GM12878 (cell line): ENCODE data around the gene ARL5A. TPM values are rescaled to one million over a fixed set of nuclear protein-coding genes. Genes with fewer than 3 reads are reported as not detected.

Experiments used
- ATAC-seq: fragments of 200-7000 bp; cut with Tn5 transposase; 3 replicates; pipeline ENCODE4 v1.9.1; 2020; ENCODE audit warnings: mild to moderate bottlenecking, moderate library complexity
- BruUV-seq: library from RNA; stranded (reverse); fragments of 400-500 nt; replicated peaks from 2 replicates; lab custom pipeline; 2021; lab: Mats Ljungman, UMichigan
- CTCF ChIA-PET: fragments of 300-600 bp; sonication (Branson Sonifier 250); formaldehyde crosslinking; extraction: SDS; loops from one replicate; lab custom pipeline; 2021; ENCODE audit warnings: inconsistent platforms; lab: Yijun Ruan, JAX
- POLR2A ChIA-PET: fragments of 350-600 bp; formaldehyde crosslinking; extraction: SDS; loops from one replicate; lab custom pipeline; 2021; ENCODE audit warnings: inconsistent platforms; lab: Charles Lee
- RAD21 ChIA-PET: fragments of 300-600 bp; sonication (Branson Sonifier 250); formaldehyde crosslinking; loops from one replicate; lab custom pipeline; 2023; ENCODE audit warnings: antibody characterized with exemption; ENCODE audit not compliant: unreplicated experiment; lab: Charles Lee
- SMC1A ChIA-PET: fragments of 300-600 bp; sonication (Branson Sonifier 250); formaldehyde crosslinking; loops from one replicate; lab custom pipeline; 2023; ENCODE audit not compliant: unreplicated experiment, uncharacterized antibody; lab: Charles Lee
- DNase-seq: peaks from one replicate; pipeline ENCODE4 v3.0.0-alpha.2; 2011; ENCODE audit warnings: low read depth, low spot score
- FAIRE-seq: peaks from 3 replicates; lab custom pipeline; 2011; peaks lifted over from hg19 to GRCh38; lab: Jason Lieb, UNC
- H2AFZ ChIP-seq: 2 replicates; pipeline ENCODE4 v1.6.0; 2011; ENCODE audit warnings: low read depth, low read length, control low read depth; ENCODE audit not compliant: control insufficient read depth
- H3K27ac ChIP-seq: 2 replicates; pipeline ENCODE4 v1.5.1; 2011; ENCODE audit warnings: control low read depth; ENCODE audit not compliant: control insufficient read depth, insufficient read depth
- H3K27me3 ChIP-seq, 2 experiments: replicated peaks in 1 of 2; 2 replicates each; pipeline versions ENCODE4 v1.6.0 to v1.6.1; 2011; ENCODE audit warnings: low read length in 1 of 2; ENCODE audit not compliant: control insufficient read depth in 2 of 2, insufficient read depth in 2 of 2
- H3K36me3 ChIP-seq, 2 experiments: 2 replicates each; pipeline ENCODE4 v1.5.1; 2011; ENCODE audit warnings: low read length in 1 of 2; ENCODE audit not compliant: control insufficient read depth in 2 of 2, insufficient read depth in 2 of 2
- H3K4me1 ChIP-seq: 2 replicates; pipeline ENCODE4 v1.6.1; 2011; ENCODE audit warnings: mild to moderate bottlenecking, low read length, moderate library complexity, mixed read lengths; ENCODE audit not compliant: control insufficient read depth, insufficient read depth
- H3K4me2 ChIP-seq: 2 replicates; pipeline ENCODE4 v1.6.0; 2011; ENCODE audit warnings: control low read depth; ENCODE audit not compliant: control insufficient read depth, insufficient read depth
- H3K4me3 ChIP-seq: fragments of 200-600 bp; sonication (generic); 2 replicates; pipeline ENCODE4 v1.5.1; 2016
- H3K79me2 ChIP-seq: 2 replicates; pipeline ENCODE4 v1.6.0; 2011; ENCODE audit warnings: low read length; ENCODE audit not compliant: control insufficient read depth, insufficient read depth
- H3K9ac ChIP-seq: 2 replicates; pipeline ENCODE4 v1.8.0; 2011; ENCODE audit warnings: low read length, control low read depth, mixed read lengths; ENCODE audit not compliant: control insufficient read depth, insufficient read depth
- H3K9me3 ChIP-seq: replicated peaks from 3 replicates; pipeline ENCODE4 v1.5.1; 2011; ENCODE audit warnings: mild to moderate bottlenecking, low read length; ENCODE audit not compliant: control insufficient read depth, insufficient read depth
- H4K20me1 ChIP-seq: 2 replicates; pipeline ENCODE4 v1.6.0; 2011; ENCODE audit not compliant: control insufficient read depth, insufficient read depth
- ESRRA ChIP-seq: IDR thresholded peaks from 2 replicates; pipeline ENCODE4 v1.6.1; 2012; ENCODE audit warnings: mild to moderate bottlenecking, low read length, improper control_type of control experiment
- FOXK2 ChIP-seq: fragments of 450-650 bp; IDR thresholded peaks from 2 replicates; pipeline ENCODE4 v1.6.1; 2017; ENCODE audit warnings: mild to moderate bottlenecking, moderate library complexity
- KDM1A ChIP-seq: fragments of 200-600 bp; sonication (generic); IDR thresholded peaks from 2 replicates; pipeline ENCODE4 v1.6.1; 2016; ENCODE audit warnings: borderline replicate concordance
- KLF5 ChIP-seq: fragments of 450-650 bp; IDR thresholded peaks from 2 replicates; pipeline ENCODE4 v1.6.1; 2014; ENCODE audit warnings: mild to moderate bottlenecking; ENCODE audit not compliant: partially characterized antibody
- NR2C1 ChIP-seq: fragments of 450-650 bp; IDR thresholded peaks from 2 replicates; pipeline ENCODE4 v1.6.1; 2017; ENCODE audit warnings: antibody characterized with exemption, mild to moderate bottlenecking, moderate library complexity
- NR2C2 ChIP-seq: IDR thresholded peaks from 2 replicates; pipeline ENCODE4 v1.6.1; 2011; ENCODE audit warnings: borderline replicate concordance, low read depth; ENCODE audit not compliant: control insufficient read depth, insufficient read length
- PML ChIP-seq: IDR thresholded peaks from 2 replicates; pipeline ENCODE4 v1.6.1; 2012; ENCODE audit warnings: low read length, inconsistent platforms
- POLR2AphosphoS2 ChIP-seq: IDR thresholded peaks from 2 replicates; pipeline ENCODE4 v1.6.1; 2011; ENCODE audit warnings: low read depth, mild to moderate bottlenecking, low read length, improper control_type of control experiment, moderate library complexity
- POU2F2 ChIP-seq: IDR thresholded peaks from 3 replicates; pipeline ENCODE4 v1.6.1; 2011; ENCODE audit warnings: low read depth, mild to moderate bottlenecking, low read length, borderline replicate concordance
- RAD51 ChIP-seq: fragments of 450-650 bp; IDR thresholded peaks from 2 replicates; pipeline ENCODE4 v1.6.1; 2016; ENCODE audit warnings: moderate library complexity, mild to moderate bottlenecking, inconsistent platforms
- SKIL ChIP-seq: fragments of 450-650 bp; IDR thresholded peaks from 2 replicates; pipeline ENCODE4 v1.6.1; 2017; ENCODE audit warnings: mild to moderate bottlenecking, low read depth, inconsistent platforms; ENCODE audit not compliant: poor library complexity, severe bottlenecking
- STAT1 ChIP-seq: fragments of 450-650 bp; conservative IDR thresholded peaks from 2 replicates; pipeline ENCODE4 v1.6.1; 2014; ENCODE audit warnings: antibody characterized with exemption, mild to moderate bottlenecking
- TCF12 ChIP-seq: IDR thresholded peaks from 2 replicates; pipeline ENCODE4 v1.6.1; 2011; ENCODE audit warnings: low read depth, mild to moderate bottlenecking, low read length
- YBX1 ChIP-seq: fragments of 450-650 bp; IDR thresholded peaks from 2 replicates; pipeline ENCODE4 v1.6.1; 2016; ENCODE audit warnings: antibody characterized with exemption
- WGBS: methylation state at CpG from one replicate; pipeline ENCODE4 v1.1.6; 2016; ENCODE audit warnings: low lambda C conversion rate; ENCODE audit not compliant: insufficient replicate concordance, insufficient coverage; ENCODE audit errors: missing lambda C conversion rate; 5-methylcytosine and 5-hydroxymethylcytosine counted together
- in situ Hi-C: fragments of 300-500 bp; cut with MboI; formaldehyde crosslinking; loops from 9 replicates; pipeline ENCODE4 v1.14.3; 2018; ENCODE audit warnings: mixed read lengths
- intact Hi-C: fragments of 100-400 bp; cut with micrococcal nuclease; formaldehyde crosslinking; loops from one replicate; pipeline ENCODE4 v1.14.2; 2022; ENCODE audit not compliant: unreplicated experiment
- polyA plus RNA-seq, 11 experiments: library from polyadenylated mRNA; depleted of rRNA in 4 of 11; unstranded in 6 of 11; stranded (reverse) in 5 of 11; fragments of >200 nt; fragmentation: Nextera tagmentation in 4 of 11; fragmentation: Illumina TruSeq in 1 of 11; extraction: Ambion mirVana in 4 of 11; extraction: Trizol in 1 of 11; gene quantifications; 1 replicate in 1 of 11; 2 replicates in 10 of 11; pipeline versions ENCODE4 v1.2.1 to v1.2.3, GENCODE V29; 2011 to 2016; ENCODE audit warnings: inconsistent platforms in 2 of 11, missing spikeins in 2 of 11, low read depth in 1 of 11
- total RNA-seq, 4 experiments: library from RNA; depleted of rRNA in 3 of 4; stranded (reverse); fragments of >200 nt in 3 of 4; fragmentation: Illumina TruSeq in 1 of 4; extraction: Trizol in 1 of 4; gene quantifications; 2 replicates each; pipeline versions ENCODE4 v1.2.1 to v1.2.3, GENCODE V29; 2013 to 2021
- TF ChIP-seq, protein P1 (sequence below): fragments of 150-350 bp; IDR thresholded peaks from 2 replicates; pipeline ENCODE4 v1.6.1; 2016; ENCODE audit warnings: low read depth, low read length
- TF ChIP-seq, protein P2 (sequence below): fragments of 450-650 bp; formaldehyde crosslinking; IDR thresholded peaks from 2 replicates; pipeline ENCODE4 v1.4.0; 2020; ENCODE audit warnings: mild to moderate bottlenecking, moderate library complexity

Gene ARL5A
- total and polyA plus RNA-seq, 10 of the 15 experiments (the other 5 are each of a cell fraction or from before 2014, with no cell fraction given): 9.4 to 52.9 (median 32.0) TPM

- Histone ChIP-seq H3K4me3 (no peak overlapping the region), H3K9me3 (no peaks in the 10 kb centered on the region; the same call in 2 of the 3 replicates), H3K36me3 (peaks cover 2 to 16% of the 10 kb centered on the region in 2 experiments), H4K20me1 (no peaks in the 10 kb centered on the region), H3K9ac (no peak overlapping the region), H3K4me2 (no peak overlapping the region), H3K27ac (no peak overlapping the region), H3K79me2 (no peaks in the 10 kb centered on the region), H3K27me3 (no peaks in the 10 kb centered on the region), H2AFZ (no peak overlapping the region), H3K4me1 (no peaks in the 10 kb centered on the region)
- no peak for TF ChIP-seq NR2C2
- no peak for TF ChIP-seq RAD51
- TF ChIP-seq PML: no peak
- TF ChIP-seq TCF12: no peak
- no peak for TF ChIP-seq KDM1A
- no peak for TF ChIP-seq POLR2AphosphoS2
- TF ChIP-seq FOXK2: no peak
- no peak for TF ChIP-seq SKIL
- TF ChIP-seq NR2C1: no peak
- TF ChIP-seq, protein P1, sequence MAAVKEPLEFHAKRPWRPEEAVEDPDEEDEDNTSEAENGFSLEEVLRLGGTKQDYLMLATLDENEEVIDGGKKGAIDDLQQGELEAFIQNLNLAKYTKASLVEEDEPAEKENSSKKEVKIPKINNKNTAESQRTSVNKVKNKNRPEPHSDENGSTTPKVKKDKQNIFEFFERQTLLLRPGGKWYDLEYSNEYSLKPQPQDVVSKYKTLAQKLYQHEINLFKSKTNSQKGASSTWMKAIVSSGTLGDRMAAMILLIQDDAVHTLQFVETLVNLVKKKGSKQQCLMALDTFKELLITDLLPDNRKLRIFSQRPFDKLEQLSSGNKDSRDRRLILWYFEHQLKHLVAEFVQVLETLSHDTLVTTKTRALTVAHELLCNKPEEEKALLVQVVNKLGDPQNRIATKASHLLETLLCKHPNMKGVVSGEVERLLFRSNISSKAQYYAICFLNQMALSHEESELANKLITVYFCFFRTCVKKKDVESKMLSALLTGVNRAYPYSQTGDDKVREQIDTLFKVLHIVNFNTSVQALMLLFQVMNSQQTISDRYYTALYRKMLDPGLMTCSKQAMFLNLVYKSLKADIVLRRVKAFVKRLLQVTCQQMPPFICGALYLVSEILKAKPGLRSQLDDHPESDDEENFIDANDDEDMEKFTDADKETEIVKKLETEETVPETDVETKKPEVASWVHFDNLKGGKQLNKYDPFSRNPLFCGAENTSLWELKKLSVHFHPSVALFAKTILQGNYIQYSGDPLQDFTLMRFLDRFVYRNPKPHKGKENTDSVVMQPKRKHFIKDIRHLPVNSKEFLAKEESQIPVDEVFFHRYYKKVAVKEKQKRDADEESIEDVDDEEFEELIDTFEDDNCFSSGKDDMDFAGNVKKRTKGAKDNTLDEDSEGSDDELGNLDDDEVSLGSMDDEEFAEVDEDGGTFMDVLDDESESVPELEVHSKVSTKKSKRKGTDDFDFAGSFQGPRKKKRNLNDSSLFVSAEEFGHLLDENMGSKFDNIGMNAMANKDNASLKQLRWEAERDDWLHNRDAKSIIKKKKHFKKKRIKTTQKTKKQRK: no peak
- TF ChIP-seq ESRRA: no peak
- TF ChIP-seq, protein P2, sequence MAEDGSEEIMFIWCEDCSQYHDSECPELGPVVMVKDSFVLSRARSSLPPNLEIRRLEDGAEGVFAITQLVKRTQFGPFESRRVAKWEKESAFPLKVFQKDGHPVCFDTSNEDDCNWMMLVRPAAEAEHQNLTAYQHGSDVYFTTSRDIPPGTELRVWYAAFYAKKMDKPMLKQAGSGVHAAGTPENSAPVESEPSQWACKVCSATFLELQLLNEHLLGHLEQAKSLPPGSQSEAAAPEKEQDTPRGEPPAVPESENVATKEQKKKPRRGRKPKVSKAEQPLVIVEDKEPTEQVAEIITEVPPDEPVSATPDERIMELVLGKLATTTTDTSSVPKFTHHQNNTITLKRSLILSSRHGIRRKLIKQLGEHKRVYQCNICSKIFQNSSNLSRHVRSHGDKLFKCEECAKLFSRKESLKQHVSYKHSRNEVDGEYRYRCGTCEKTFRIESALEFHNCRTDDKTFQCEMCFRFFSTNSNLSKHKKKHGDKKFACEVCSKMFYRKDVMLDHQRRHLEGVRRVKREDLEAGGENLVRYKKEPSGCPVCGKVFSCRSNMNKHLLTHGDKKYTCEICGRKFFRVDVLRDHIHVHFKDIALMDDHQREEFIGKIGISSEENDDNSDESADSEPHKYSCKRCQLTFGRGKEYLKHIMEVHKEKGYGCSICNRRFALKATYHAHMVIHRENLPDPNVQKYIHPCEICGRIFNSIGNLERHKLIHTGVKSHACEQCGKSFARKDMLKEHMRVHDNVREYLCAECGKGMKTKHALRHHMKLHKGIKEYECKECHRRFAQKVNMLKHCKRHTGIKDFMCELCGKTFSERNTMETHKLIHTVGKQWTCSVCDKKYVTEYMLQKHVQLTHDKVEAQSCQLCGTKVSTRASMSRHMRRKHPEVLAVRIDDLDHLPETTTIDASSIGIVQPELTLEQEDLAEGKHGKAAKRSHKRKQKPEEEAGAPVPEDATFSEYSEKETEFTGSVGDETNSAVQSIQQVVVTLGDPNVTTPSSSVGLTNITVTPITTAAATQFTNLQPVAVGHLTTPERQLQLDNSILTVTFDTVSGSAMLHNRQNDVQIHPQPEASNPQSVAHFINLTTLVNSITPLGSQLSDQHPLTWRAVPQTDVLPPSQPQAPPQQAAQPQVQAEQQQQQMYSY (CRISPR knock-in tag): no peak
- no peak for TF ChIP-seq STAT1
- TF ChIP-seq KLF5: no peak
- TF ChIP-seq YBX1: no peak
- TF ChIP-seq POU2F2: no peak
- ATAC-seq (no peak), DNase-seq (no peak), FAIRE-seq (no peak)
- BruUV-seq: no TSS peak
- 100% methylated on average over 1 of the region's 1 CpG for WGBS
- POLR2A ChIA-PET: no interaction called here
- intact Hi-C loops: no loop called here
- SMC1A ChIA-PET: interaction anchor here (2.4 kb wide), 1 partner anchor 36 kb away, joined by 6 read pairs; no protein-coding TSS in a partner anchor
- RAD21 ChIA-PET: no interaction called here
- in situ Hi-C loops: no loop called here
- CTCF ChIA-PET: interaction anchor here (1.0 to 2.0 kb wide), 2 partner anchors 67 to 194 kb away, joined by 3 to 4 read pairs; no protein-coding TSS in a partner anchor
Observed at GRCh38 chr2:151805343-151805742, 22.9 kb downstream of the ARL5A start.
